Measurements from ENCODE around the gene UGT1A3.

The UGT1A3 gene

GRCh38 chr2:233803994-233804393, 75.2 kb downstream of the UGT1A3 start:
- no peak overlapping the region for H3K27ac ChIP-seq (replicated peaks)
- H3K4me3 ChIP-seq (replicated peaks; ENCODE audit: insufficient read depth, low read length): no peak overlapping the region
- no peak for DNase-seq (ENCODE audit: low read depth in 1 of 2, low spot score in 1 of 2)
- TF ChIP-seq POLR2AphosphoS5 (IDR thresholded peaks at IDR 0.05; ENCODE audit: low read depth): no peak
- TF ChIP-seq REST (IDR thresholded peaks at IDR 0.05; ENCODE audit: insufficient replicate concordance, low read depth): no peak
- TF ChIP-seq SPI1 (IDR thresholded peaks at IDR 0.05; ENCODE audit: borderline replicate concordance, low read depth): no peak
- TF ChIP-seq CTCF (IDR thresholded peaks at IDR 0.05; ENCODE audit: insufficient read depth, low read length): no peak
- TF ChIP-seq GABPA (IDR thresholded peaks at IDR 0.05; ENCODE audit: low read depth): no peak
- H3K27me3 ChIP-seq (ENCODE audit: insufficient read depth, poor library complexity, severe bottlenecking): no peaks in the 10 kb centered on the region

GRCh38 chr2:233807215-233807865, 78.5 kb downstream of the UGT1A3 start:
- TF ChIP-seq GABPA (IDR thresholded peaks at IDR 0.05; ENCODE audit: low read depth) (no peak), REST (IDR thresholded peaks at IDR 0.05; ENCODE audit: insufficient replicate concordance, low read depth) (no peak), CTCF (IDR thresholded peaks at IDR 0.05; ENCODE audit: insufficient read depth, low read length) (no peak), POLR2AphosphoS5 (IDR thresholded peaks at IDR 0.05; ENCODE audit: low read depth) (no peak), SPI1 (IDR thresholded peaks at IDR 0.05; ENCODE audit: borderline replicate concordance, low read depth) (no peak)
- Histone ChIP-seq H3K4me3 (replicated peaks; ENCODE audit: insufficient read depth, low read length) (no peak overlapping the region), H3K27ac (replicated peaks) (no peak overlapping the region), H3K27me3 (ENCODE audit: insufficient read depth, poor library complexity, severe bottlenecking) (no peaks in the 10 kb centered on the region)
- DNase-seq (ENCODE audit: low read depth in 1 of 2, low spot score in 1 of 2): no peak

- TF ChIP-seq POLR2AphosphoS5 (IDR thresholded peaks at IDR 0.05; ENCODE audit: low read depth) (no peak), GABPA (IDR thresholded peaks at IDR 0.05; ENCODE audit: low read depth) (no peak), CTCF (IDR thresholded peaks at IDR 0.05; ENCODE audit: insufficient read depth, low read length) (no peak), REST (IDR thresholded peaks at IDR 0.05; ENCODE audit: insufficient replicate concordance, low read depth) (no peak), SPI1 (IDR thresholded peaks at IDR 0.05; ENCODE audit: borderline replicate concordance, low read depth) (no peak)
- no peaks in the 10 kb centered on the region for H3K27me3 ChIP-seq (ENCODE audit: insufficient read depth, poor library complexity, severe bottlenecking)
- no peak overlapping the region for H3K4me3 ChIP-seq (replicated peaks; ENCODE audit: insufficient read depth, low read length)
- no peak for DNase-seq (ENCODE audit: low read depth in 1 of 2, low spot score in 1 of 2)
- H3K27ac ChIP-seq (replicated peaks): no peak overlapping the region
Measured at GRCh38 chr2:233807966-233808935, 79.4 kb downstream of the UGT1A3 start.
